GM18511 (cell line): ENCODE results near the gene SLAMF9.

ENCODE experiments used
- ATAC-seq: cut with Tn5 transposase; IDR thresholded peaks from one replicate; pipeline ENCODE4 v1.9.1; 2021; ENCODE audit warnings: mild to moderate bottlenecking, moderate library complexity; ENCODE audit not compliant: unreplicated experiment

SLAMF9 gene

GRCh38 chr1:159977364-159978106, 23.5 kb upstream of the SLAMF9 start:
- no peak for ATAC-seq

- ATAC-seq, result no peak
Observed at GRCh38 chr1:159974350-159974965, 20.4 kb upstream of the SLAMF9 start.

GRCh38 chr1:159973350-159973940, 19.4 kb upstream of the SLAMF9 start:
- no peak for ATAC-seq

- ATAC-seq, result no peak
Observed at GRCh38 chr1:159972443-159973205, 18.6 kb upstream of the SLAMF9 start.

GRCh38 chr1:159970932-159971342, 16.9 kb upstream of the SLAMF9 start:
- ATAC-seq, result no peak

- ATAC-seq, result no peak
Observed at GRCh38 chr1:159968901-159969300, 14.9 kb upstream of the SLAMF9 start.

- no peak for ATAC-seq
Observed at GRCh38 chr1:159965263-159965662, 11.2 kb upstream of the SLAMF9 start.

- no peak for ATAC-seq
Observed at GRCh38 chr1:159964144-159964543, 10.1 kb upstream of the SLAMF9 start.

GRCh38 chr1:159962176-159962575, 8.1 kb upstream of the SLAMF9 start:
- ATAC-seq, result no peak

- ATAC-seq, result no peak
Observed at GRCh38 chr1:159961636-159962035, 7.6 kb upstream of the SLAMF9 start.

- no peak for ATAC-seq
Observed at GRCh38 chr1:159960721-159961381, 6.8 kb upstream of the SLAMF9 start.

GRCh38 chr1:159959451-159959850, 5.4 kb upstream of the SLAMF9 start:
- ATAC-seq, result no peak

GRCh38 chr1:159958719-159959380, 4.8 kb upstream of the SLAMF9 start:
- ATAC-seq, result peak; percentile 78

GRCh38 chr1:159957824-159958268, 3.8 kb upstream of the SLAMF9 start:
- no peak for ATAC-seq

GRCh38 chr1:159955456-159955855, 1.4 kb upstream of the SLAMF9 start:
- no peak for ATAC-seq

- ATAC-seq, result no peak
Observed at GRCh38 chr1:159952932-159953331, 1.1 kb downstream of the SLAMF9 start.

GRCh38 chr1:159951551-159951950, 2.5 kb downstream of the SLAMF9 start:
- no peak for ATAC-seq

- ATAC-seq, result no peak
Observed at GRCh38 chr1:159951016-159951415, 3.0 kb downstream of the SLAMF9 start.

- no peak for ATAC-seq
Observed at GRCh38 chr1:159949981-159950381, 4.1 kb downstream of the SLAMF9 start.

GRCh38 chr1:159949123-159949522, 4.9 kb downstream of the SLAMF9 start:
- ATAC-seq, result no peak
